LNCAP (cell line): ENCODE data around the gene TBCD.

Experiments
- TF ChIP-seq, protein P1 (sequence below): fragments of 450-650 bp; IDR thresholded peaks from 2 replicates; pipeline ENCODE4 v1.5.1; 2017; ENCODE audit warnings: mild to moderate bottlenecking

The TBCD gene

GRCh38 chr17:82872591-82873520 is 121.0 kb downstream of the TBCD start:
- TF ChIP-seq, protein P1, sequence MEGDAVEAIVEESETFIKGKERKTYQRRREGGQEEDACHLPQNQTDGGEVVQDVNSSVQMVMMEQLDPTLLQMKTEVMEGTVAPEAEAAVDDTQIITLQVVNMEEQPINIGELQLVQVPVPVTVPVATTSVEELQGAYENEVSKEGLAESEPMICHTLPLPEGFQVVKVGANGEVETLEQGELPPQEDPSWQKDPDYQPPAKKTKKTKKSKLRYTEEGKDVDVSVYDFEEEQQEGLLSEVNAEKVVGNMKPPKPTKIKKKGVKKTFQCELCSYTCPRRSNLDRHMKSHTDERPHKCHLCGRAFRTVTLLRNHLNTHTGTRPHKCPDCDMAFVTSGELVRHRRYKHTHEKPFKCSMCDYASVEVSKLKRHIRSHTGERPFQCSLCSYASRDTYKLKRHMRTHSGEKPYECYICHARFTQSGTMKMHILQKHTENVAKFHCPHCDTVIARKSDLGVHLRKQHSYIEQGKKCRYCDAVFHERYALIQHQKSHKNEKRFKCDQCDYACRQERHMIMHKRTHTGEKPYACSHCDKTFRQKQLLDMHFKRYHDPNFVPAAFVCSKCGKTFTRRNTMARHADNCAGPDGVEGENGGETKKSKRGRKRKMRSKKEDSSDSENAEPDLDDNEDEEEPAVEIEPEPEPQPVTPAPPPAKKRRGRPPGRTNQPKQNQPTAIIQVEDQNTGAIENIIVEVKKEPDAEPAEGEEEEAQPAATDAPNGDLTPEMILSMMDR = no peak

DNA sequence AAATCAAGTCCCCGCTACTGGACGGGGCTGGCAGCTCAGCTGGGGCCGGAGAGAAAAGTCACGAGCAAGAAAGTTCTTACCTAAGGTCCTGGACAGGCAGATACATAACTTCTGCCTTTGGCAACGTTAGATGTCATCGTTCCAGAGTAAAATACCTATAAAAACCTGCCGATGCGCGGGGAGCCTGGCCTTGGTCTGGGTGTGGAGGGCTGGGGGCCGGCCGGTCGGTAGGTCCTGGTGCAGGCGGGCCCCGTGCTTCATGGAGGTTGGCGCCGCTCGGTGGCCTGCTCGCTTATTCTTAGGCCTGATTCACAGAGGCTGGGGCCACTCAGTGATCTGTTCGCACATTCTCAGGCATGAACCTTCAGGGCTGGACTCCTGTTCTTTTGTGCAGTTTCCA is 121.7 kb downstream of the TBCD start:
- TF ChIP-seq, protein P1 = no peak

- TF ChIP-seq, protein P1 = no peak
These were observed 122.4 kb downstream of the TBCD start for GRCh38 chr17:82874011-82874835.

GRCh38 chr17:82875407-82875856 is 123.6 kb downstream of the TBCD start:
- TF ChIP-seq, protein P1 = no peak

- TF ChIP-seq, protein P1 = no peak
These were observed 124.3 kb downstream of the TBCD start for GRCh38 chr17:82876149-82876548.

- TF ChIP-seq, protein P1 = peak; percentile 56
These were observed 124.9 kb downstream of the TBCD start for GRCh38 chr17:82876602-82877379.

DNA sequence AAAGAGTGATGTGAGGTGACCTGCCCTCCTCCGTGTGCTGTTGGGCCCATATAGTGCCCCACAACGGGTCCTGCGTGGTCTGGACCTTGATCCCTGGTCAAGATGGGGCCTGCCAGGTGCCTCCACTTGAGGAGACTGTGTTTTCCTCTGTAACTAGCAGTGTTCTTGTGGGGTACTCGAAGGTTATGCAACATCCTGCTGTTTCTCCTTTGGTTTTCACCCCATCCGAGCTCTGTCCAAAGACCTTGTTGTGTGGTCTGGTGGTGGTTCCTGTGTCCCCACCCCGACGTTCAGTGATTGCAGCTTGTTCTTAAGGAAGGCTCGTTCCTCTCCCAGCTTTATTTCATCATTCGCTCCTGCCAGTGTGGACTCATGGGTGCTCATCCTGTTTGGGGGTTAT is 126.7 kb downstream of the TBCD start:
- TF ChIP-seq, protein P1 = no peak
